Activated CD8-positive, alpha-beta T cell treated with anti-CD3 and anti-CD28 coated beads, Interleukin-2, amount 10 ng/mL, durations not matched to agents 7 days and 5 days (primary cell): ENCODE data around the gene PLXNA4. TPM values are rescaled to one million over a fixed set of nuclear protein-coding genes. Genes with fewer than 3 reads are reported as not detected.
"Not testable (repeated sequence)": the region's sequence is repeated elsewhere in the genome, so short reads cannot be mapped to it uniquely, and the experiment has no call there.

ENCODE experiments used
- ATAC-seq: fragments of 150-1000 bp; cut with Tn5 transposase; one replicate; pipeline ENCODE4 v1.10.0; 2021; ENCODE audit warnings: moderate library complexity
- CTCF ChIA-PET: fragments of 350-600 bp; sonication (Branson Sonifier 250); formaldehyde crosslinking; loops from one replicate; lab custom pipeline; 2021; ENCODE audit warnings: antibody characterized with exemption; lab: Charles Lee
- POLR2A ChIA-PET: fragments of 350-600 bp; sonication (Branson Sonifier 250); formaldehyde crosslinking; loops from one replicate; lab custom pipeline; 2021; ENCODE audit warnings: antibody characterized with exemption; lab: Charles Lee
- DNase-seq: peaks from one replicate; pipeline ENCODE4 v3.0.0-alpha.2; 2020
- H3K27ac Mint-ChIP-seq: one replicate; pipeline ENCODE4 v1.8.0; 2021; ENCODE audit warnings: mild to moderate bottlenecking, mixed read lengths
- H3K27me3 Mint-ChIP-seq: one replicate; pipeline ENCODE4 v1.8.0; 2021; ENCODE audit warnings: low read depth, mixed read lengths
- H3K36me3 Mint-ChIP-seq: one replicate; pipeline ENCODE4 v1.8.0; 2021; ENCODE audit warnings: low read depth, mixed read lengths
- H3K4me1 Mint-ChIP-seq: one replicate; pipeline ENCODE4 v1.8.0; 2021; ENCODE audit warnings: low read depth, mixed read lengths
- H3K4me3 Mint-ChIP-seq: one replicate; pipeline ENCODE4 v1.8.0; 2021; ENCODE audit warnings: mild to moderate bottlenecking, mixed read lengths
- H3K9me3 Mint-ChIP-seq: one replicate; pipeline ENCODE4 v1.8.0; 2022; ENCODE audit warnings: mixed read lengths; ENCODE audit not compliant: insufficient read depth
- total RNA-seq, 2 experiments: library from RNA; stranded (reverse); gene quantifications; one replicate each; pipeline ENCODE4 v1.2.3, GENCODE V29; 2021

PLXNA4 gene
- total RNA-seq, 2 experiments from 2014 or later = 45.4 to 47.2 TPM

- H3K36me3 Mint-ChIP-seq = peaks cover 11% of the 10 kb centered on the region
- POLR2A ChIA-PET = no interaction called here
- no peak overlapping the region for H3K4me3 Mint-ChIP-seq
- H3K27ac Mint-ChIP-seq = no peak overlapping the region
- no peaks in the 10 kb centered on the region for H3K27me3 Mint-ChIP-seq
- H3K9me3 Mint-ChIP-seq = peaks cover 10% of the 10 kb centered on the region
- CTCF ChIA-PET = no interaction called here
- no peaks in the 10 kb centered on the region for H3K4me1 Mint-ChIP-seq
- DNase-seq (no peak), ATAC-seq (no peak)
Measured at GRCh38 chr7:132182992-132183391, 393.3 kb downstream of the PLXNA4 start.

GRCh38 chr7:132181946-132182685, 394.2 kb downstream of the PLXNA4 start:
- Mint-ChIP-seq H3K9me3 (peaks cover 7% of the 10 kb centered on the region), H3K27ac (no peak overlapping the region), H3K36me3 (peaks cover 6% of the 10 kb centered on the region), H3K27me3 (no peaks in the 10 kb centered on the region), H3K4me1 (no peaks in the 10 kb centered on the region), H3K4me3 (no peak overlapping the region)
- DNase-seq = no peak
- POLR2A ChIA-PET = no interaction called here
- no peak for ATAC-seq
- CTCF ChIA-PET = no interaction called here

- Mint-ChIP-seq H3K9me3 (no peaks in the 10 kb centered on the region), H3K36me3 (no peaks in the 10 kb centered on the region)
Measured at GRCh38 chr7:132181371-132181770, 394.9 kb downstream of the PLXNA4 start.

GRCh38 chr7:132180481-132180880, 395.8 kb downstream of the PLXNA4 start:
- Mint-ChIP-seq H3K4me1 (no peaks in the 10 kb centered on the region), H3K36me3 (no peaks in the 10 kb centered on the region), H3K27me3 (no peaks in the 10 kb centered on the region), H3K9me3 (no peaks in the 10 kb centered on the region), H3K4me3 (no peak overlapping the region), H3K27ac (no peak overlapping the region)
- CTCF ChIA-PET = no interaction called here
- no peak for ATAC-seq
- POLR2A ChIA-PET = no interaction called here
- no peak for DNase-seq

More at GRCh38 chr7:132181371-132181770, 394.9 kb downstream of the PLXNA4 start:
- no peaks in the 10 kb centered on the region for H3K27me3 Mint-ChIP-seq
- CTCF ChIA-PET = no interaction called here
- no peak for DNase-seq
- H3K4me3 Mint-ChIP-seq = no peak overlapping the region
- no peak for ATAC-seq
- H3K27ac Mint-ChIP-seq = no peak overlapping the region
- no peaks in the 10 kb centered on the region for H3K4me1 Mint-ChIP-seq
- POLR2A ChIA-PET = no interaction called here

GRCh38 chr7:132179681-132180080, 396.6 kb downstream of the PLXNA4 start:
- H3K27me3 Mint-ChIP-seq = no peaks in the 10 kb centered on the region
- no peak for DNase-seq
- no peak for ATAC-seq
- POLR2A ChIA-PET = no interaction called here
- no peaks in the 10 kb centered on the region for H3K9me3 Mint-ChIP-seq
- no peaks in the 10 kb centered on the region for H3K36me3 Mint-ChIP-seq
- no peak overlapping the region for H3K4me3 Mint-ChIP-seq
- no peak overlapping the region for H3K27ac Mint-ChIP-seq
- no peaks in the 10 kb centered on the region for H3K4me1 Mint-ChIP-seq
- CTCF ChIA-PET = no interaction called here

GRCh38 chr7:132179080-132179430, 397.2 kb downstream of the PLXNA4 start:
- H3K27ac Mint-ChIP-seq = no peak overlapping the region
- H3K9me3 Mint-ChIP-seq = no peaks in the 10 kb centered on the region
- CTCF ChIA-PET = no interaction called here
- H3K4me1 Mint-ChIP-seq = no peaks in the 10 kb centered on the region
- no peaks in the 10 kb centered on the region for H3K27me3 Mint-ChIP-seq
- DNase-seq (no peak), ATAC-seq (no peak)
- H3K36me3 Mint-ChIP-seq = no peaks in the 10 kb centered on the region
- no peak overlapping the region for H3K4me3 Mint-ChIP-seq
- POLR2A ChIA-PET = no interaction called here

GRCh38 chr7:132178402-132179079, 397.7 kb downstream of the PLXNA4 start:
- H3K9me3 Mint-ChIP-seq, H3K4me1 Mint-ChIP-seq, H3K27ac Mint-ChIP-seq, ATAC-seq, DNase-seq, CTCF ChIA-PET, POLR2A ChIA-PET, H3K4me3 Mint-ChIP-seq, H3K27me3 Mint-ChIP-seq, H3K36me3 Mint-ChIP-seq: not testable (repeated sequence)

- Mint-ChIP-seq H3K27ac (no peak overlapping the region), H3K9me3 (no peaks in the 10 kb centered on the region), H3K4me1 (no peaks in the 10 kb centered on the region), H3K27me3 (no peaks in the 10 kb centered on the region), H3K36me3 (no peaks in the 10 kb centered on the region), H3K4me3 (no peak overlapping the region)
- DNase-seq = no peak
- ChIA-PET POLR2A (no interaction called here), CTCF (no interaction called here)
- ATAC-seq = no peak
Measured at GRCh38 chr7:132177708-132178401, 398.4 kb downstream of the PLXNA4 start.

GRCh38 chr7:132176719-132177118, 399.6 kb downstream of the PLXNA4 start:
- no peak for ATAC-seq
- ChIA-PET POLR2A (no interaction called here), CTCF (no interaction called here)
- H3K9me3 Mint-ChIP-seq = no peaks in the 10 kb centered on the region
- no peak overlapping the region for H3K27ac Mint-ChIP-seq
- no peak overlapping the region for H3K4me3 Mint-ChIP-seq
- no peaks in the 10 kb centered on the region for H3K4me1 Mint-ChIP-seq
- no peaks in the 10 kb centered on the region for H3K36me3 Mint-ChIP-seq
- DNase-seq = no peak
- no peaks in the 10 kb centered on the region for H3K27me3 Mint-ChIP-seq

GRCh38 chr7:132171130-132171576, 405.1 kb downstream of the PLXNA4 start:
- Mint-ChIP-seq H3K4me3 (no peak overlapping the region), H3K9me3 (no peaks in the 10 kb centered on the region), H3K27me3 (peaks cover 2% of the 10 kb centered on the region), H3K27ac (no peak overlapping the region), H3K36me3 (peaks cover 2% of the 10 kb centered on the region), H3K4me1 (no peaks in the 10 kb centered on the region)
- CTCF ChIA-PET = no interaction called here
- DNase-seq (no peak), ATAC-seq (no peak)
- POLR2A ChIA-PET = no interaction called here

- DNase-seq = no peak
- Mint-ChIP-seq H3K9me3 (no peaks in the 10 kb centered on the region), H3K4me1 (no peaks in the 10 kb centered on the region), H3K27ac (no peak overlapping the region), H3K4me3 (no peak overlapping the region), H3K27me3 (peaks cover 2% of the 10 kb centered on the region), H3K36me3 (peaks cover 2% of the 10 kb centered on the region)
- ChIA-PET CTCF (no interaction called here), POLR2A (no interaction called here)
- no peak for ATAC-seq
Measured at GRCh38 chr7:132169730-132170129, 406.5 kb downstream of the PLXNA4 start.

- ChIA-PET POLR2A (no interaction called here), CTCF (no interaction called here)
- Mint-ChIP-seq H3K36me3 (peaks cover 2% of the 10 kb centered on the region), H3K4me3 (no peak overlapping the region), H3K27me3 (peaks cover 2% of the 10 kb centered on the region), H3K27ac (no peak overlapping the region), H3K4me1 (no peaks in the 10 kb centered on the region), H3K9me3 (no peaks in the 10 kb centered on the region)
- DNase-seq (no peak), ATAC-seq (no peak)
Measured at GRCh38 chr7:132168239-132168638, 408.0 kb downstream of the PLXNA4 start.
